ENCODE measurements around the gene AR. TPM values are rescaled to one million over a fixed set of nuclear protein-coding genes. Genes with fewer than 3 reads are reported as not detected.

Gene AR
- total and polyA plus RNA-seq, 7 donors: under 0.01 to 9.1 (median 5.4) TPM; not detected in 1

- Histone ChIP-seq H3K4me1 (peaks cover 0 to 3% (median 0%) of the 10 kb centered on the region in 4 donors), H3K36me3 (no peaks in the 10 kb centered on the region), H3K27ac (no peak overlapping the region), H3K27me3 (no peaks in the 10 kb centered on the region), H3K4me3 (no peak overlapping the region), H3K9me3 (no peaks in the 10 kb centered on the region)
- intact Hi-C loops (cut with DNase I): no loop called here
- 90 to 92% methylated on average over 1 of the region's 1 CpG for WGBS, 2 donors
- no peak for TF ChIP-seq POLR2A (IDR thresholded peaks at IDR 0.05)
- no peak for TF ChIP-seq CTCF (IDR thresholded peaks at IDR 0.05)
- no peak for TF ChIP-seq POLR2AphosphoS5 (IDR thresholded peaks at IDR 0.05)
- TF ChIP-seq EP300 (IDR thresholded peaks at IDR 0.05): no peak
- DNase-seq: no peak
Measured at GRCh38 chrX:67607466-67607865, 63.6 kb downstream of the AR start.

GRCh38 chrX:67610282-67610681 lies 66.5 kb downstream of the AR start:
- no peak overlapping the region for H3K4me3 ChIP-seq
- intact Hi-C loops (cut with DNase I): no loop called here
- H3K27ac ChIP-seq: no peak overlapping the region
- H3K36me3 ChIP-seq: no peaks in the 10 kb centered on the region
- H3K9me3 ChIP-seq: no peaks in the 10 kb centered on the region
- WGBS, 2 donors: 0 to 3% methylated on average over 1 of the region's 1 CpG
- no peak for DNase-seq
- peaks cover 0 to 3% (median 0%) of the 10 kb centered on the region in 4 donors for H3K4me1 ChIP-seq
- no peaks in the 10 kb centered on the region for H3K27me3 ChIP-seq
- no peak for TF ChIP-seq CTCF (IDR thresholded peaks at IDR 0.05)
- TF ChIP-seq EP300 (IDR thresholded peaks at IDR 0.05): no peak
- TF ChIP-seq POLR2AphosphoS5 (IDR thresholded peaks at IDR 0.05): no peak
- TF ChIP-seq POLR2A (IDR thresholded peaks at IDR 0.05): no peak

- H3K4me3 ChIP-seq: no peak overlapping the region
- H3K36me3 ChIP-seq: no peaks in the 10 kb centered on the region
- H3K4me1 ChIP-seq: no peaks in the 10 kb centered on the region
- TF ChIP-seq EP300 (IDR thresholded peaks at IDR 0.05): no peak
- no peak overlapping the region for H3K27ac ChIP-seq
- H3K27me3 ChIP-seq: no peaks in the 10 kb centered on the region
- intact Hi-C loops (cut with DNase I): no loop called here
- no peaks in the 10 kb centered on the region for H3K9me3 ChIP-seq
- 49 to 64% methylated on average over 3 of the region's 3 CpGs for WGBS, 2 donors
- no peak for DNase-seq
Measured at GRCh38 chrX:67612231-67612630, 68.4 kb downstream of the AR start.

GRCh38 chrX:67613366-67613765 lies 69.5 kb downstream of the AR start:
- H3K36me3 ChIP-seq: no peaks in the 10 kb centered on the region
- no peak for TF ChIP-seq CTCF (IDR thresholded peaks at IDR 0.05)
- no peak for TF ChIP-seq EP300 (IDR thresholded peaks at IDR 0.05)
- no peak for TF ChIP-seq POLR2A (IDR thresholded peaks at IDR 0.05)
- no peak for TF ChIP-seq POLR2AphosphoS5 (IDR thresholded peaks at IDR 0.05)
- H3K9me3 ChIP-seq: no peaks in the 10 kb centered on the region
- DNase-seq: no peak
- no peak overlapping the region for H3K27ac ChIP-seq
- intact Hi-C loops (cut with DNase I): no loop called here
- H3K4me1 ChIP-seq: no peaks in the 10 kb centered on the region
- H3K27me3 ChIP-seq: no peaks in the 10 kb centered on the region
- H3K4me3 ChIP-seq: no peak overlapping the region

- H3K9me3 ChIP-seq: no peaks in the 10 kb centered on the region
- intact Hi-C loops (cut with DNase I): no loop called here
- TF ChIP-seq POLR2AphosphoS5 (IDR thresholded peaks at IDR 0.05): no peak
- no peak overlapping the region for H3K4me3 ChIP-seq
- H3K27ac ChIP-seq: no peak overlapping the region
- no peaks in the 10 kb centered on the region for H3K27me3 ChIP-seq
- H3K4me1 ChIP-seq: no peaks in the 10 kb centered on the region
- no peak for DNase-seq
- no peaks in the 10 kb centered on the region for H3K36me3 ChIP-seq
- 70 to 75% methylated on average over 2 of the region's 2 CpGs for WGBS, 2 donors
Measured at GRCh38 chrX:67613996-67614395, 70.2 kb downstream of the AR start.

GRCh38 chrX:67614423-67614822 lies 70.6 kb downstream of the AR start:
- Histone ChIP-seq H3K4me1 (no peaks in the 10 kb centered on the region), H3K36me3 (no peaks in the 10 kb centered on the region), H3K9me3 (no peaks in the 10 kb centered on the region), H3K27ac (no peak overlapping the region), H3K4me3 (no peak overlapping the region), H3K27me3 (no peaks in the 10 kb centered on the region)
- intact Hi-C loops (cut with DNase I): no loop called here
- no peak for DNase-seq
- TF ChIP-seq EP300 (IDR thresholded peaks at IDR 0.05) (no peak), POLR2A (IDR thresholded peaks at IDR 0.05) (no peak), CTCF (IDR thresholded peaks at IDR 0.05) (no peak), POLR2AphosphoS5 (IDR thresholded peaks at IDR 0.05) (no peak)
- 76 to 88% methylated on average over 1 of the region's 1 CpG for WGBS, 2 donors

Measured in sigmoid colon (tissue), 7 donors.